Spleen (tissue), 7 donors: ENCODE measurements around the gene SLC12A6.

Source experiments
- CTCF ChIP-seq, 11 experiments: fragments of 200-600 bp in 7 of 11; fragments of 450-650 bp in 4 of 11; sonication (generic) in 4 of 11; IDR thresholded peaks in 8 of 11; conservative IDR thresholded peaks in 3 of 11; 1 replicate in 7 of 11; 2 replicates in 4 of 11; pipeline versions ENCODE4 v1.4.0 to v1.8.0; 2016 to 2021; ENCODE audit warnings: antibody characterized with exemption in 11 of 11, inconsistent platforms in 4 of 11, mild to moderate bottlenecking in 1 of 11
- POLR2A ChIP-seq, 3 donors: fragments of 450-650 bp; IDR thresholded peaks; one replicate each; pipeline ENCODE4 v1.5.1; 2017; ENCODE audit warnings: antibody characterized with exemption in 3 of 3, mild to moderate bottlenecking in 1 of 3
- POLR2AphosphoS5 ChIP-seq, 3 donors: sonication (generic); formaldehyde crosslinking; IDR thresholded peaks; one replicate each; pipeline ENCODE4 v1.5.1; 2017; ENCODE audit warnings: antibody characterized with exemption in 3 of 3
- donor health status: DM: no; HTN: no; CAD: no; lungs with moderate emphysema.
- donor health status: DM: no; HTN: no; CAD: no.
- donor health status: DM: no; HTN: no; CAD: no.

GRCh38 chr15:34264076-34264475 is 73.5 kb downstream of the SLC12A6 start:
- TF ChIP-seq CTCF (IDR thresholded peaks at IDR 0.05 in 8 of 11, conservative IDR thresholded peaks at IDR 0.05 in 3 of 11) = no peak
- no peak for TF ChIP-seq POLR2A (IDR thresholded peaks at IDR 0.05)
- no peak for TF ChIP-seq POLR2AphosphoS5 (IDR thresholded peaks at IDR 0.05)
